ENCODE data around the gene RNF227.

RNF227 gene

GRCh38 chr17:7885367-7886226, 30.5 kb downstream of the RNF227 start:
- H3K27me3 ChIP-seq (ENCODE audit: control insufficient read depth, low read length), result no peaks in the 10 kb centered on the region
- H3K4me2 ChIP-seq (ENCODE audit: low read length), result peak overlapping the region; percentile 99
- H3K36me3 ChIP-seq (ENCODE audit: control insufficient read depth, low read length), result peaks cover 66% of the 10 kb centered on the region
- no peaks in the 10 kb centered on the region for H3K9me2 ChIP-seq (replicated peaks; ENCODE audit: control insufficient read depth, low read length)
- no peak for TF ChIP-seq CTCF (IDR thresholded peaks at IDR 0.05; ENCODE audit: low read depth, low read length, poor library complexity, severe bottlenecking)
- TF ChIP-seq EZH2phosphoT487 (IDR thresholded peaks at IDR 0.05; ENCODE audit: borderline replicate concordance, low read length), result no peak
- H3F3A ChIP-seq (ENCODE audit: control insufficient read depth, insufficient read depth), result peaks cover 37% of the 10 kb centered on the region
- H3K4me1 ChIP-seq (ENCODE audit: control insufficient read depth, low read length), result peaks cover 55% of the 10 kb centered on the region
- H3K4me3 ChIP-seq (ENCODE audit: low read length), result peak overlapping the region; percentile 95
- H3K79me2 ChIP-seq (ENCODE audit: control insufficient read depth, low read length), result peaks cover 85% of the 10 kb centered on the region
- H4K20me1 ChIP-seq (ENCODE audit: control insufficient read depth, insufficient read depth, low read depth, low read length), result no peaks in the 10 kb centered on the region
- no peaks in the 10 kb centered on the region for H3K9me3 ChIP-seq (ENCODE audit: control insufficient read depth, insufficient read depth, low read length)
- peak overlapping the region; percentile 96 for H3K27ac ChIP-seq (ENCODE audit: low read depth, low read length)

GRCh38 chr17:7884581-7885366, 31.3 kb downstream of the RNF227 start:
- peaks cover 63% of the 10 kb centered on the region for H3K4me1 ChIP-seq (ENCODE audit: control insufficient read depth, low read length)
- H3K4me3 ChIP-seq (ENCODE audit: low read length), result peak overlapping the region; percentile 95
- H3K9me3 ChIP-seq (ENCODE audit: control insufficient read depth, insufficient read depth, low read length), result no peaks in the 10 kb centered on the region
- H3K79me2 ChIP-seq (ENCODE audit: control insufficient read depth, low read length), result peaks cover 80% of the 10 kb centered on the region
- H4K20me1 ChIP-seq (ENCODE audit: control insufficient read depth, insufficient read depth, low read depth, low read length), result no peaks in the 10 kb centered on the region
- peaks cover 45% of the 10 kb centered on the region for H3F3A ChIP-seq (ENCODE audit: control insufficient read depth, insufficient read depth)
- H3K27me3 ChIP-seq (ENCODE audit: control insufficient read depth, low read length), result no peaks in the 10 kb centered on the region
- TF ChIP-seq CTCF (IDR thresholded peaks at IDR 0.05; ENCODE audit: low read depth, low read length, poor library complexity, severe bottlenecking), result no peak
- TF ChIP-seq EZH2phosphoT487 (IDR thresholded peaks at IDR 0.05; ENCODE audit: borderline replicate concordance, low read length), result no peak
- peak overlapping the region; percentile 99; the same call in 1 of the 2 replicates for H3K4me2 ChIP-seq (ENCODE audit: low read length)
- H3K36me3 ChIP-seq (ENCODE audit: control insufficient read depth, low read length), result peaks cover 66% of the 10 kb centered on the region
- H3K9me2 ChIP-seq (replicated peaks; ENCODE audit: control insufficient read depth, low read length), result no peaks in the 10 kb centered on the region
- H3K27ac ChIP-seq (ENCODE audit: low read depth, low read length), result peak overlapping the region; percentile 96

GRCh38 chr17:7883781-7884386, 32.2 kb downstream of the RNF227 start:
- Histone ChIP-seq H3K27ac (ENCODE audit: low read depth, low read length) (peak overlapping the region; percentile 87), H3K4me2 (ENCODE audit: low read length) (peak overlapping the region; percentile 96), H3K27me3 (ENCODE audit: control insufficient read depth, low read length) (no peaks in the 10 kb centered on the region), H3K9me3 (ENCODE audit: control insufficient read depth, insufficient read depth, low read length) (no peaks in the 10 kb centered on the region), H3K36me3 (ENCODE audit: control insufficient read depth, low read length) (peaks cover 65% of the 10 kb centered on the region), H3F3A (ENCODE audit: control insufficient read depth, insufficient read depth) (peaks cover 47% of the 10 kb centered on the region), H4K20me1 (ENCODE audit: control insufficient read depth, insufficient read depth, low read depth, low read length) (no peaks in the 10 kb centered on the region), H3K4me3 (ENCODE audit: low read length) (peak overlapping the region; percentile 75), H3K4me1 (ENCODE audit: control insufficient read depth, low read length) (peaks cover 69% of the 10 kb centered on the region), H3K79me2 (ENCODE audit: control insufficient read depth, low read length) (peaks cover 73% of the 10 kb centered on the region), H3K9me2 (replicated peaks; ENCODE audit: control insufficient read depth, low read length) (no peaks in the 10 kb centered on the region)
- TF ChIP-seq EZH2phosphoT487 (IDR thresholded peaks at IDR 0.05; ENCODE audit: borderline replicate concordance, low read length), result no peak
